Prostate gland (tissue), 2 donors: ENCODE measurements around the gene CCR9.

Experiments used
- CTCF ChIP-seq, 4 experiments: fragments of 200-600 bp in 2 of 4; fragments of 450-650 bp in 2 of 4; sonication (generic) in 2 of 4; IDR thresholded peaks; 1 replicate in 3 of 4; 2 replicates in 1 of 4; pipeline ENCODE4 v1.5.1; 2016 to 2019; ENCODE audit warnings: antibody characterized with exemption in 4 of 4, mild to moderate bottlenecking in 2 of 4, moderate library complexity in 2 of 4
- POLR2A ChIP-seq: fragments of 450-650 bp; IDR thresholded peaks from one replicate; pipeline ENCODE4 v1.6.1; 2016; ENCODE audit warnings: antibody characterized with exemption, mild to moderate bottlenecking

- no peak for TF ChIP-seq CTCF (IDR thresholded peaks at IDR 0.05)
- TF ChIP-seq POLR2A, result no peak
These were observed 63.1 kb downstream of the CCR9 start for GRCh38 chr3:45949432-45949831.
